HG02623 (cell line): ENCODE results near the gene RBM24.

ENCODE experiments used
- ATAC-seq: cut with Tn5 transposase; IDR thresholded peaks from one replicate; pipeline ENCODE4 v1.9.1; 2021; ENCODE audit warnings: moderate library complexity; ENCODE audit not compliant: unreplicated experiment

RBM24 gene

GRCh38 chr6:17281100-17281496 lies at the start of gene RBM24:
Gene RBM24 (plus strand): TSS chr6:17281361. CDS start chr6:17281582, 221 bp downstream.
- no peak for ATAC-seq

GRCh38 chr6:17233531-17233930 lies 47.6 kb upstream of the RBM24 start:
- ATAC-seq = no peak

- no peak for ATAC-seq
These were observed 43.9 kb upstream of the RBM24 start for GRCh38 chr6:17237246-17237645.

- no peak for ATAC-seq
These were observed 41.9 kb upstream of the RBM24 start for GRCh38 chr6:17239260-17239659.

GRCh38 chr6:17240803-17241500 lies 40.2 kb upstream of the RBM24 start:
- no peak for ATAC-seq

GRCh38 chr6:17242087-17242486 lies 39.1 kb upstream of the RBM24 start:
- no peak for ATAC-seq

- ATAC-seq = no peak
These were observed 30.9 kb upstream of the RBM24 start for GRCh38 chr6:17250237-17250636.

- ATAC-seq = no peak
These were observed 29.2 kb upstream of the RBM24 start for GRCh38 chr6:17251953-17252352.

GRCh38 chr6:17258749-17259148 lies 22.4 kb upstream of the RBM24 start:
- ATAC-seq = no peak

- ATAC-seq = no peak
These were observed 15.6 kb upstream of the RBM24 start for GRCh38 chr6:17265570-17265969.

- ATAC-seq = no peak
These were observed 13.6 kb upstream of the RBM24 start for GRCh38 chr6:17267566-17267965.

GRCh38 chr6:17268114-17268513 lies 13.0 kb upstream of the RBM24 start:
- ATAC-seq = no peak

GRCh38 chr6:17269840-17270239 lies 11.3 kb upstream of the RBM24 start:
- ATAC-seq = no peak

- ATAC-seq = no peak
These were observed 9.5 kb upstream of the RBM24 start for GRCh38 chr6:17271628-17272027.

- no peak for ATAC-seq
These were observed 4.4 kb upstream of the RBM24 start for GRCh38 chr6:17276766-17277165.

- ATAC-seq = no peak
These were observed 3.9 kb upstream of the RBM24 start for GRCh38 chr6:17277256-17277655.

- ATAC-seq = no peak
These were observed 2.7 kb upstream of the RBM24 start for GRCh38 chr6:17278289-17279063.

GRCh38 chr6:17280138-17280537 lies 1.0 kb upstream of the RBM24 start:
- ATAC-seq = no peak

- no peak for ATAC-seq
These were observed 540 bp upstream of the RBM24 start for GRCh38 chr6:17280552-17281090.

- ATAC-seq = no peak
These were observed 628 bp downstream of the RBM24 start for GRCh38 chr6:17281497-17282481.

GRCh38 chr6:17283074-17283473 lies 1.9 kb downstream of the RBM24 start:
- ATAC-seq = no peak
